ENCODE data around the gene CHST13.

CHST13 gene

DNA sequence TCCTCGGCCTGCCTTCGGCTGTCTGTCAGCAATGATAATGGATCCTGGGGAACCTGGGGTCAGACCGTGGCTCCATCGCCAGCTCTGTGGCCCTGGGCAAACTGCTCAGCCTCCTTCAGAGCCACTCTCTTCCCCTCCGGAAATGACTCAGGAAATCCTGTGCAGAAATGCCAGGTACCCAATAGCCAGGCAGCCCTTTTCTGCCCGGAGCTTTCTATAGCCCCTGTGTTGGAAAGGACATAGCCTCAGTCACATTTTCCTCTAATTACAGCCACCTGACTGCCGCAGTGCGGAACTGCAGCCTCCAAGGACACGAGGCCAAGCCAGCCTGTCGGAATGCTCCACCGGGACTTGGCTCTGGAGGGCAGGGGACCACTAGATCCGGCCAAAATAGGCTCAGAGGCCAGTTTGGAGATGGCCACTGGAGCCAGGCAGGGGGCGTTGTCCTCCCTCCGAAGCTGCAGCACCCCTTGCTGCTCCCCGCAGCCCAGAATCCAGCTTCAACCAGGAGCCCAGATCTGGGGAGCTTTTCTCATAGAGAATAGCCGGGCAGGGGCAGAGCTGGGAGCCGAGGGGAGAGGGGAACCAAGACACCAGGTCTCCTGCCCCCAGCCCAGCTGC, 36.7 kb upstream of the CHST13 start:
- H3K4me3 ChIP-seq (ENCODE audit: low read length): no peak overlapping the region
- DNase-seq (ENCODE audit: low read depth): peak; percentile 72
- TF ChIP-seq, protein P1, sequence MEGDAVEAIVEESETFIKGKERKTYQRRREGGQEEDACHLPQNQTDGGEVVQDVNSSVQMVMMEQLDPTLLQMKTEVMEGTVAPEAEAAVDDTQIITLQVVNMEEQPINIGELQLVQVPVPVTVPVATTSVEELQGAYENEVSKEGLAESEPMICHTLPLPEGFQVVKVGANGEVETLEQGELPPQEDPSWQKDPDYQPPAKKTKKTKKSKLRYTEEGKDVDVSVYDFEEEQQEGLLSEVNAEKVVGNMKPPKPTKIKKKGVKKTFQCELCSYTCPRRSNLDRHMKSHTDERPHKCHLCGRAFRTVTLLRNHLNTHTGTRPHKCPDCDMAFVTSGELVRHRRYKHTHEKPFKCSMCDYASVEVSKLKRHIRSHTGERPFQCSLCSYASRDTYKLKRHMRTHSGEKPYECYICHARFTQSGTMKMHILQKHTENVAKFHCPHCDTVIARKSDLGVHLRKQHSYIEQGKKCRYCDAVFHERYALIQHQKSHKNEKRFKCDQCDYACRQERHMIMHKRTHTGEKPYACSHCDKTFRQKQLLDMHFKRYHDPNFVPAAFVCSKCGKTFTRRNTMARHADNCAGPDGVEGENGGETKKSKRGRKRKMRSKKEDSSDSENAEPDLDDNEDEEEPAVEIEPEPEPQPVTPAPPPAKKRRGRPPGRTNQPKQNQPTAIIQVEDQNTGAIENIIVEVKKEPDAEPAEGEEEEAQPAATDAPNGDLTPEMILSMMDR (IDR thresholded peaks at IDR 0.05; ENCODE audit: insufficient read depth, low read depth, low read length, missing control alignments): no peak

DNA sequence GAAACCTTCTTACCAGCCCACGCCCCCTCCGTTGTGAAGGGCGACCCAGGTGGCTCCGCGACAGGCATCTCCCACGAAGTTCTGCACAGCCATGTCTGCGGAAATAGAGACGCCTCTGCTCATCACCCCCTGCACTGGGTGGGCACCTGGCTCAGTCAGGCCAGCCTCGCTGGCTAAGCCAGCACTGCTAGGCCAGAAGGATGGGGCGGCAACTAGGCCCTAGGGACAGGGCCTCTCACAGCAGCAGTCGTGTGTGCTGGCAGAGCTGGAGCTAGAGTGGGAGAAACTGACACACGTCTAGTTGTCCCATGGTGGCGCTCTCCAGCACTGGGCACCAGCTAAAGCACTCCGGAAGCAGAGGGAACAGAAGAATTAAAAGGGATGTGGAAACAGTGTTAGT, 35.8 kb upstream of the CHST13 start:
- no peak for DNase-seq (ENCODE audit: low read depth)
- TF ChIP-seq, protein P1 (IDR thresholded peaks at IDR 0.05; ENCODE audit: insufficient read depth, low read depth, low read length, missing control alignments): no peak
- H3K4me3 ChIP-seq (ENCODE audit: low read length): no peak overlapping the region

DNA sequence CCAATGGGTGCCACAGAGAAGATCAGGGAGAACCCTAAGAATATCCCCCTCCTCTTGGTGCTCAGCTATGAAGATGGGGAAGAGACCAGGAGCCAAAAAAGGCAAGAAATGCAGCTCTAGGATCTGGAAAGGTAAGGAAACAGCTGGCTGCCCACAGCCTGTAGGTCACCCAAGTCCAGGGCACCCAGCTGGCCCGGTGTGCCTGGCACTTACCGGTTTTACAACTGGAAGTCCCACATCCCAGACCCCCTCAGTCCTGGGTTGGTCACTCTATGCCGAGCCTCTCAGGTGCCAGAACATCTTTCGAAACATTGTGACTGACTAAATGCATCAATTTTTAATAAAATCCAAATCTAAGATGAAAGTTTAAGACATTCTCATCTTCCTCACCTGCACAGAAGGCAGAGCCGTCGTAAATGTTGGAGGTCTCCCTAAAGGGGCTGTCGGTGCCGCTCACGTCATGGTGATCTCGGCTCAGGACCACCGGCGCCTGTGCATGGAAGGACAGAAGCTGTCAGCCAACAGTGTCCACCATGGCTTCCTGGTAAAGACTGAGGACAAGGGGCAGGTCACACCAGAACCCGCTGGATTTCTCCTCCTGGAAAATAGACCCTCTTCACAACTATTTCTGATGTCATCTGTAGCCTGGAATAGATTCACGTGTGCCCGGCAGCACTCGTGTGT, 34.9 kb upstream of the CHST13 start:
- no peak overlapping the region for H3K4me3 ChIP-seq (ENCODE audit: low read length)
- no peak for DNase-seq (ENCODE audit: low read depth)
- TF ChIP-seq, protein P1 (IDR thresholded peaks at IDR 0.05; ENCODE audit: insufficient read depth, low read depth, low read length, missing control alignments): no peak

DNA sequence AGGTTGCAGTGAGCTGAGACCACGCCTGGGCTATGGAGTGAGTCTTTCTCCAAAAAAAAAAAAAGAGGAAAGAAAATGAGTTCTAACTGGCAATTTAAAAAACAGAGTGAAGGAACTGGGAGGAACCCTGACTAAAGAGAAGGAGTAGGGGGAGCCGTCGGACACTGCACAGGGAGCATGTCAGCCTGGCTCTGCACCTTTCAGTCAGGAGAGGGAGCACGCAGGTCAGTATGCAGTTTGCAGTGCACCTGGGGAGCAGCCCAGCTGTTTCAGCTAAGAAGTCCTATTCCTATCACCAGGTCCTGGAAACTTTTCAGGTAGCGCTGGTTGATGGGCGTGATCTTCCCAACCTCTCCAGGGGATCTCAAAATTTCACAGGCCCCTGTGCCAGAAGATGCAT, 33.3 kb upstream of the CHST13 start:
- TF ChIP-seq, protein P1 (IDR thresholded peaks at IDR 0.05; ENCODE audit: insufficient read depth, low read depth, low read length, missing control alignments): no peak
- no peak overlapping the region for H3K4me3 ChIP-seq (ENCODE audit: low read length)
- no peak for DNase-seq (ENCODE audit: low read depth)

DNA sequence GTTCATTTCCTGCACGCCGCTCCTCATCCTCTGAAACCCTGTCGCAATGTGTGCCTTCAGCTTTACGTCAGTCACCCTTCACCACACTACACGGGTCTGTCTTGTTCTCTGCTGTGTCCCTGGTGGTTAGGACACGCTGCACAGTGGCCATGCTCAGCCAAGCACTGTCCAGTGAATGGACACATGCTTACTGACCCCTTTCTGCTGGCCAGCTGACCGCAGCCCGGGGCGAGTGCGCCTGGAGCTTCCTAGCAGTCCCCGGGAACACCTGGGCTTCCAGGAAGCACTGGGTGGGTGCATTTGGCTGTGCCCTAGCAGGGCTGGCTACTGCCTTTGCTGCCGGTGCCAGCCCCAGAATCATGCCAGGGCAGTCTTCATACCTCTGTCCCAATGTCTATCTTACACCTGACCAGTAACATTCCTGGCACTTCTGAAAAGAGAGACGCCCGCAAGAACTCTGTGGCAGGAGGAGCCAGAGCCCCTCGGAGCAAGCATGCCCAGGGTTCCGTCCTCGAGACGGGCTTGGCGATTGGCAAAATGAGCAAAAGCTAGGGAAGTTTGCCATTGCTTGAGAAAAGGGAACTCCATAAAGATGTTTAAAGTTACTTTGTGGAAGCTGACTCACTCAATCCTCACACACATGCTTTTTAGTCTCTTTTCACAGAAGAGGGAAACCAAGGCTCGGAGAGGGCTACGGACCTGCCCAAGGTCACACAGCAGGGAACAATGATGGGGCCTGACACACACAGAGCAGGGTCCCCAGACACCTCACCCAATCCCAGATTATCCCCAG, 32.5 kb upstream of the CHST13 start:
- DNase-seq (ENCODE audit: low read depth): no peak
- H3K4me3 ChIP-seq (ENCODE audit: low read length): no peak overlapping the region
- TF ChIP-seq, protein P1 (IDR thresholded peaks at IDR 0.05; ENCODE audit: insufficient read depth, low read depth, low read length, missing control alignments): no peak

DNA sequence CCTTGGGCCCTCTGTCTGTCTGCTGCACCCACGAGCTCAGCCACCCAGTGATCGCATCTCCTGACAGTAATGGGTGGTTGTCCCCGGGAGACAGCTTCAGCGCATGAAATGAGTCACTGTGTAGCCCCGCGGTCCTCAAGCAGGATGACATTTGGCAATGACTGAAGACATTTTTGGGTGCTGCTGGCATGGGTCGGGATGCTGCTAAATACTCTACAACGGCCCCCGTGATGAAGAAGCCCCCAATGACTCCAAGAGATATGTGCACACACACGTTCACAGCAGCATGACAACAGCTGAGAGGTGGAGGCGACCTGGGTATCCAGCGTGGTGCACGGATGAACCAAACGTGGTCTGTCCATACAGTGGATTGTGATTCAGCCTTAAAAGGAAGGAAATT, 30.9 kb upstream of the CHST13 start:
- H3K4me3 ChIP-seq (ENCODE audit: low read length): no peak overlapping the region
- DNase-seq (ENCODE audit: low read depth): no peak
- TF ChIP-seq, protein P1 (IDR thresholded peaks at IDR 0.05; ENCODE audit: insufficient read depth, low read depth, low read length, missing control alignments): no peak
